ENCODE measurements around the gene MMP11. TPM values are rescaled to one million over a fixed set of nuclear protein-coding genes. Genes with fewer than 3 reads are reported as not detected.
A peak's percentile ranks its signal among the peaks of the same experiment; 100 is the strongest.

Gene MMP11
- total and polyA plus RNA-seq, 2 of the 4 experiments (the other 2 are of a cell fraction) = 2.2 to 6.0 TPM

GRCh38 chr22:23787910-23788309 is 15.3 kb downstream of the MMP11 start:
- no peak overlapping the region for H2AK5ac ChIP-seq (ENCODE audit: low read depth, low read length)

More at GRCh38 chr22:23787910-23788309, 15.3 kb downstream of the MMP11 start:
- Histone ChIP-seq H4K8ac (ENCODE audit: low read depth in 2 of 2, low read length in 2 of 2) (no peak overlapping the region), H3K27ac (ENCODE audit: insufficient read depth, low read length) (no peak overlapping the region), H2BK15ac (ENCODE audit: low read depth, low read length) (no peak overlapping the region), H2BK5ac (ENCODE audit: low read depth, low read length, poor library complexity, severe bottlenecking) (no peak overlapping the region), H3K56ac (ENCODE audit: extremely low read depth, insufficient read depth, low read length) (no peak overlapping the region), H4K20me1 (ENCODE audit: insufficient read depth, low read length) (peaks cover 55% of the 10 kb centered on the region), H3K9me1 (ENCODE audit: insufficient read depth, low read length) (peaks cover 21% of the 10 kb centered on the region), H4K91ac (ENCODE audit: insufficient read depth, low read depth, low read length) (no peak overlapping the region), H3K23ac (ENCODE audit: low read depth, low read length) (peak overlapping the region; percentile 86), H2BK120ac (ENCODE audit: low read depth, low read length) (no peak overlapping the region), H3K4me3 (ENCODE audit: insufficient read depth, low read depth, low read length) (peak overlapping the region; percentile 76), H4K5ac (ENCODE audit: low read depth, low read length) (no peak overlapping the region), H3K4me1 (ENCODE audit: control insufficient read depth, insufficient read depth, low read length) (peaks cover 23% of the 10 kb centered on the region), H3K27me3 (ENCODE audit: control insufficient read depth, insufficient read depth, low read length) (no peaks in the 10 kb centered on the region), H3K79me1 (ENCODE audit: low read depth in 1 of 2, low read length in 2 of 2) (peaks cover 37 to 58% of the 10 kb centered on the region in 2 experiments), H3K14ac (replicated peaks; ENCODE audit: low read depth, low read length) (no peak overlapping the region), H3K18ac (ENCODE audit: low read depth, low read length) (no peak overlapping the region), H2BK20ac (ENCODE audit: low read depth, low read length) (no peak overlapping the region), H3K9ac (ENCODE audit: low read depth, low read length) (peak overlapping the region; percentile 65; the same call in 1 of the 2 replicates), H3K4me2 (ENCODE audit: low read depth, low read length) (peak overlapping the region; percentile 98), H3K36me3 (ENCODE audit: control insufficient read depth, insufficient read depth, low read length) (peaks cover 19% of the 10 kb centered on the region), H2AK9ac (replicated peaks; ENCODE audit: low read depth, low read length, poor library complexity) (no peak overlapping the region), H2AFZ (replicated peaks; ENCODE audit: low read length, poor library complexity) (no peak overlapping the region), H3K9me3 (ENCODE audit: control insufficient read depth, insufficient read depth, low read length) (no peaks in the 10 kb centered on the region), H3K4ac (ENCODE audit: low read depth, low read length) (no peak overlapping the region)
- in situ Hi-C loops (cut with MboI; ENCODE audit: low sequenced_read_pairs) = no loop called here
- BruUV-seq (replicated peaks) = TSS peak; percentile 48
- DNase-seq (no peak), ATAC-seq (ENCODE audit: low read depth) (no peak)
- CTCF ChIA-PET = no interaction called here
- no CpG with 5 or more reads among the region's 3 CpGs for WGBS, 2 experiments (ENCODE audit: extremely low coverage in 2 of 2, insufficient read length in 1 of 2)
- intact Hi-C loops (cut with micrococcal nuclease) = no loop called here
- dilution Hi-C loops (cut with HindIII; ENCODE audit: low sequenced_read_pairs, unreplicated experiment) = no loop called here
- POLR2A ChIA-PET (ENCODE audit: unreplicated experiment) = no interaction called here
- no peak for TF ChIP-seq POLR2A (IDR thresholded peaks at IDR 0.05; ENCODE audit: low read depth, low read length)
- TF ChIP-seq CHD1 (IDR thresholded peaks at IDR 0.05; ENCODE audit: low read depth, low read length) = no peak
- no peak for TF ChIP-seq CTCF (conservative IDR thresholded peaks at IDR 0.05; ENCODE audit: low read depth, low read length)
- TF ChIP-seq SMC3 (IDR thresholded peaks at IDR 0.05; ENCODE audit: low read depth, low read length) = no peak
- no peak for TF ChIP-seq CEBPB (IDR thresholded peaks at IDR 0.05; ENCODE audit: low read depth, low read length)
- TF ChIP-seq NFE2L2 (IDR thresholded peaks at IDR 0.05; ENCODE audit: low read depth, low read length) = no peak
- no peak for TF ChIP-seq RFX5 (IDR thresholded peaks at IDR 0.05; ENCODE audit: low read depth, low read length)
- TF ChIP-seq MAFK (IDR thresholded peaks at IDR 0.05; ENCODE audit: low read depth, low read length) = no peak
- no peak for TF ChIP-seq MXI1 (IDR thresholded peaks at IDR 0.05; ENCODE audit: borderline replicate concordance, low read depth, low read length)

Data from IMR-90 (cell line).